HG02571 (cell line): ENCODE measurements around the gene CENPA.
A peak's percentile ranks its signal among the peaks of the same experiment; 100 is the strongest.
"Not testable (repeated sequence)": the region's sequence is repeated elsewhere in the genome, so short reads cannot be mapped to it uniquely, and the experiment has no call there.

Experiments
- ATAC-seq: cut with Tn5 transposase; IDR thresholded peaks from one replicate; pipeline ENCODE4 v1.9.1; 2021; ENCODE audit warnings: mild to moderate bottlenecking, moderate library complexity; ENCODE audit not compliant: unreplicated experiment

Gene CENPA

DNA sequence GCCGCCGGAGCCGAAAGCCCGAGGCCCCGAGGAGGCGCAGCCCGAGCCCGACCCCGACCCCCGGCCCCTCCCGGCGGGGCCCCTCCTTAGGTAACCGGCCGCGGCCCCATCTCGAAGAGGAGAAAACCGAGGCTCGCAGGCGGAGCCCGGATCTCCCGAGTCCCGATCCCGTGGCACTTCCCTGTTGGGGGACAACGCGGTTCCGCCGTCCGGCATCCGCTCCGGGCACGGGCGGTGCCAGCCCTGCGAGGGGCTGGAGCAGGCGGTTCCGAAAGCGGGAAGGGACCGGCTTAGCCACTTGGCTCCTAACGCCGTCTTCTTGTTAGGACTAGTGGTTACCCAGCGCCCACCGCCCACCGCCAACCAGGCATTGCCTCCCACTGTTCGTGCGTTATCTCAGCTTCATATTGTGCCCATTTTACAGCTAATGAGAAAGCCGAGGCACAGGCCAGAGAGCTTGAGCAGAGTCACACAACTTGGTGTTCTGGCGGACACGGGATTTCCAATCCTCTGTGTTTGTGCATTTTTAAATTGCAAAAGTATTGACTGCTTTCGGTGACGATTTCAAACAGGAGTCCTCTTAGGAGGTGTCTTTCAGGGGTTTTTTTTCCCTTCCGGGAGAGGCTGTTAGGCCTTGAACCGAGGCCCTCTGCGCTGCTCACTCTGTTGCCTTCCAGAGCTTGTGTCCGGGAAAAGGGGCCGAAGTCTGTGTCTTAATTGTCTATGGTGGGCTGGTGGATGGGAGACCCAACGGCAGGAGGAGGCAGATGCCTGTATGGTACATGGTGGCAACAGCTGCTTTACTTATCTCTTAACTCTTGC lies 562 bp downstream of the CENPA start:
- ATAC-seq = peak; percentile 5

DNA sequence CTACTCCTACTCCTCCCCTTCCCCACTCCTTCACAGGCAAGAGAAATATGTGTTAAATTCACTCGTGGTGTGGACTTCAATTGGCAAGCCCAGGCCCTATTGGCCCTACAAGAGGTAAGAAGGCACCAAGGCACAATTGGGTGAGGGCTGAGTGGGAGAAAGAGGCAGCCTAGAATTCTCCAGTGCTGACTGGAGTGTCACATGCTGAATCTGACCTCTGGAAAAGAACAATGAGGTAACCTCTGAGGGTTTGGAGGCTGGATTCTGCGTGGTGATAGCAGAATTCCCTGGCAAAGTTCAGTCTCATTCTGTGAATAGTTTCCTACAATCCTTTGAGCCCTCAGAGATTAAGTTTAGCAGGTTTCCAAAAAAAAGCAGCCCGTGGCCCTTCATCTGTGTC lies 6.9 kb downstream of the CENPA start:
- ATAC-seq = no peak

DNA sequence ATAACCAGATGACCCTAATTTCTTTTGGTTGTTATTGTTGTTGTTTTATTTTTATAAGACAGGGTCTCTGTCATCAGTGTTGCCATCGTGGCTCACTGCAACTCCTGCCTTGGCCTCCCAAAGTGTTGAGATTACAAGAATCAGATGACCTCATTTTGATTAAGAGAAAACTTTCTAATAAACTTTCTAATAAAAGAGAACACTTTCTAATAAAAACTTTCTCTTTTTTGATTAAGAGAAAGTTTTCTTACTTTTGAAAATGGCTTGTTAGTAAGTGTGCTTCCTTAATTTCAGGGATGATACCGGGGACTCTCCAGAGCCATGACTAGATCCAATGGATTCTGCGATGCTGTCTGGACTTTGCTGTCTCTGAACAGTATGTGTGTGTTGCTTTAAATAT lies 7.7 kb downstream of the CENPA start:
- ATAC-seq = no peak

DNA sequence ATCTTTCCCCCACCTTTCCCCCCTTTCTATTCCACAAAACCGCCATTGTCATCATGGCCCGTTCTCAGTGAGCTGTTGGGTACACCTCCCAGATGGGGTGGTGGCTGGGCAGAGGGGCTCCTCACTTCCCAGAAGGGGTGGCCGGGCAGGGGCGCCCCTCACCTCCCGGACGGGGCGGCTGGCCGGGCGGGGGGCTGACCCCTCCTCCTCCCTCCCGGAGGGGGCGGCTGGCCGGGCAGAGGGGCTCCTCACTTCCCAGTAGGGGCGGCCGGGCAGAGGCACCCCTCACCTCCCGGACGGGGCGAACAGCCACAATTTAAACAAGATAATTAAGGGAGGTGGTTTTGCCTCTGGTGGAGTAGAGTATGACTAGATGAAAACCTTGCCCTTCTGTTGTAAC lies 9.3 kb downstream of the CENPA start:
- ATAC-seq = not testable (repeated sequence)

DNA sequence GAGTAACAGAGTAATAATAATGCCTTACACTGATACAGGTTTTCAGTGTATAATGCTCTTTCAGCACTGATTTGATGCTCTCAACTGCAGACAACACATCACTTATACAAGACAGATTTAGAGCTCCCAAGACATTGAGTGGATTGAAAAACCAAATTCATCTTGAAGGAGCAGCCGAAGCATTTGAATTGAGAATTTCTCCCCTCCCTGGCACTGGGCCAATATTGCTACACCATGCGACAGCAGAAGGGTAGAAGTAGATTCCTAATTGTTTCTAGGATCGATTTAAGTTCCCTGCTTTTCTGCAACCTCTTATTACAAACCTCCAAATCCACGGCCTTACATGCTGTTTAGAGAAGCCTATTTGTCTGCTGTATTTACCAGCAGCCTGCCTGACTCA lies 15.5 kb downstream of the CENPA start:
- ATAC-seq = no peak

DNA sequence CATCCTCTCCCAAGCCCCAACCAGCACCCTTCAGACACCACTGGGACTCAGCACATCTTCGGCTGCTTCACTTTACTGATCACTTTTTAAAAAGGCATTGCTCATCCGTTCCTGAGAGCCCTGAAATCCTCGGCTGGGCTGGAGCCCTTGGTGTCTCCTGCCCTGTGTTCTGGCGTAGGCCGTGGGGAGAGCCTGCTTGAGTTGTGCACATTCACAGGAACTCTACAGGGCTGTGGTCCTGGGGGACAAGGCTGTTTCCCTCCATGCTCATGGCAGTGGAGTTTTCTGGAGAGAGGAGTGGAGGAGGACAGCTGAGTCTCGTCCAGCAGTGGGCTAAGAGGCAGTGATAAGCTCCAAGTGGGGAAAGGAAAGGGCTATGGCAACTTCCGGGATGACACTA lies 15.9 kb downstream of the CENPA start:
- ATAC-seq = no peak

DNA sequence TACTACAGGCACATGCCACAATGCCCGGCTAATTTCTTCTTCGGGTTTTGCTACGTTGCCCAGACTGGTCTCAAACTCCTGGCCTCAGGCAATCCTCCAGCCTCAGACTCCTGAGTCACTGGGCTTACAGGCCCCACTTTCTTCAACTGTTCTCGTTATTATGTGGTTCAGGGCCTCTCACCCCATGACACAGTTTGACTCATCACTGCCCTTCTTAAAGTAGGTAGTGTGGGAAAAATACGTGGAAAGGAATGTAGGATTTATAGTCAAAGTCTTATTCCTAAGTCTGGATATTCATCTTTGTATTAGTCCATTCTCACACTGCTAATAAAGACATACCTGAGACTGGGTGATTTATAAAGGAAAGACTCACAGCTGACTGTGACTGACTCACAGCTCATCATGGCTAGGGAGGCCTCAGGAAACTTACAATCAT lies 19.4 kb downstream of the CENPA start:
- ATAC-seq = no peak

DNA sequence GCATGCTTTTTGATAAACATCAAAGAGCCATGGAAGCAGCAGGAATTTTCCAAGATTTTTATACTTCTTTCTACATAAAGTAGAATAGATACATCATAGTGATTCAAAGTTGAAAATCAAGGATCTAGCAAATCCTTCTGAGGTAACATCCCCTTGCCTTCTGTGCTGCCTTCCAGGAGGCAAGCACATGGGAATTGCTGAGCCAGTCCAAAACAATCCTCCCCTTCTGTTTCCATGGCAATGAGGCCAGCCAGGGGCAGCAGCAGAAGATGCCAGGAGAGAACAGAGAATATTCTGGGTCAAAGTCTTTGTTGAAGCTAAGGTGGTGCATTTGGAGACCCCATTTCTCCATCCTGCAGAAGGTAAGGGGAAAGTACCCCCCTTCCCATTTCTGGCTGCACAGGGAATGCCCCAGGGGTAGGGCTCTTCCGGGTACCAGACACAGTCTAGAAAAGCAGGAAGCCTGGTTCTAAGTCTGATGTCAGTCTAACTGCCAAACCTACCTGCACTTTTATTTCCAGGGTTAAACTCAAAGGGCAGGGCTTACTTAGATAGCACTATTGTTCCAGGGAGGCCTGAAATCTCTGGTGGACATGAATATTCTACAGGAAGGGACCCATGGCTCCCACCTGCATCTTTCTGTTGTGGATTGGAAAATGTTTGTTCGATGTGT lies 22.1 kb downstream of the CENPA start:
- ATAC-seq = no peak

DNA sequence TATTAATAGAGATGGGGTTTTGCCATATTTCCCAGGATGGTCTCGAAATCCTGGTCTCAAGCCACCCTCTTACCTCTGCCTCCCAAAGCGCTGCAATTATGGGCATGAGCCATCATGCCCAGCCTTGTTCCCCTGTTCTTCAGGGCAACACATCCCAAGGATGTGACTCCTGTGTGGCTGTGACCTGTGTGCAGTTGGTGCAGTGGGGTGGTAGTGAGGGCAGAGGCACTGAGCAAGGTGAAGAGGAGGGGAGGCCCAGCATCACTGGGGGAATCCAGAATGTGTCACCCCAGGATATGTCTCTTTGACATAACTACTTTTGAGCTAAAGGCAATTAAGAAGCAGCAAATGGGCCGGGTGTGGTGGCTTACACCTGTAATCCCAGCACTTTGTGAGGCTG lies 23.4 kb downstream of the CENPA start:
- ATAC-seq = no peak

DNA sequence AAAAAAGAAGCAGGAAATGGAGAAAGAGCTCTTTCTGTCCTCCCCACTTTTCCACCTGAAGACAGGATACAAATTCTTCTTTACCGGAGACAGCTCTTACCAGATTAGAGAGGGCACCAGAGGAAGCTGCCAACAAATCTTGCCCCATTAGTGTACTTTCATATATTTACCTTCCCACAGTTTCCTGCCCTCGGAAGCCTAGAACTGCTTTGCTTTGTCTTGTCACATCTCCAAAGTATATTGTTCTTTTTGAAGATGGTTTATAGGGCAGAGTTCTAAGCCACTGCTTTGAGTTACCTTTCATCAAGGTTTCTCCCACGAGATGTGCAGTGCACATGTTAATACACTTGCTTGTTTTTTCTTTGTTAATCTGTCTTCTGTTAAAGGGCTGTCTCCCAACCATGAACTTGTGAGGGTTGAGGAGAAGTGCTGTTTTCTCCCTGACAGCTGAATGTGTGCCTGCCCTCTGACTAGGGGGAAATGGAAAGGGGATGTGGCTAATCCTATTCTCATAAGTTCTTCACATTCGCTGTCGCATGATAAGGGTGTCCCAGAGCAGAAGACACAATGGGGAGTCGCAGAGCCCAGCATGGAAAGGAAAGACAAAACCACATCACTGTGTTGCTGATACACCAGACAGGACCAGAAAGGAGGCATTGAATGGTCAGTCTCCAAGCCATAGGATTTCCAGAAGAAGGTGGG lies 24.2 kb downstream of the CENPA start:
- no peak for ATAC-seq

DNA sequence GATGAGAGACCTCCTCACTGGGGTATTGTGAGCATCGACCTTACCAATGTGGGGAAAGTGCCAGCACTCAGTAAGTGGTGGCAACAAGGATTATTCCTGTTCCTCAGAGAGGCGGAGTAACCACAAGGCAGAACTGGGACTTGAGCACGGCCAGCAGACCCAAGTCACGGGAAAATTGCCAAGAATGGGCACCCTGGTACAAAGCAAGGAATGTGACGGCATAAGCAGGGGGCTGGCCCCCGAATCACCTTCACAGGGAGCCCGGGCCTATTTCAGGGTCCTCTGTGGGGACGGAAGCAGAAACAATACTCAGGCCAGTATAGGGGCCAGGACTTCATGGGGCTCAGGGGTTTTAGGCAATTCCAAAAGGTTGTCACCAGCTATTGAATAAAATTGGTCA lies 25.4 kb downstream of the CENPA start:
- no peak for ATAC-seq

DNA sequence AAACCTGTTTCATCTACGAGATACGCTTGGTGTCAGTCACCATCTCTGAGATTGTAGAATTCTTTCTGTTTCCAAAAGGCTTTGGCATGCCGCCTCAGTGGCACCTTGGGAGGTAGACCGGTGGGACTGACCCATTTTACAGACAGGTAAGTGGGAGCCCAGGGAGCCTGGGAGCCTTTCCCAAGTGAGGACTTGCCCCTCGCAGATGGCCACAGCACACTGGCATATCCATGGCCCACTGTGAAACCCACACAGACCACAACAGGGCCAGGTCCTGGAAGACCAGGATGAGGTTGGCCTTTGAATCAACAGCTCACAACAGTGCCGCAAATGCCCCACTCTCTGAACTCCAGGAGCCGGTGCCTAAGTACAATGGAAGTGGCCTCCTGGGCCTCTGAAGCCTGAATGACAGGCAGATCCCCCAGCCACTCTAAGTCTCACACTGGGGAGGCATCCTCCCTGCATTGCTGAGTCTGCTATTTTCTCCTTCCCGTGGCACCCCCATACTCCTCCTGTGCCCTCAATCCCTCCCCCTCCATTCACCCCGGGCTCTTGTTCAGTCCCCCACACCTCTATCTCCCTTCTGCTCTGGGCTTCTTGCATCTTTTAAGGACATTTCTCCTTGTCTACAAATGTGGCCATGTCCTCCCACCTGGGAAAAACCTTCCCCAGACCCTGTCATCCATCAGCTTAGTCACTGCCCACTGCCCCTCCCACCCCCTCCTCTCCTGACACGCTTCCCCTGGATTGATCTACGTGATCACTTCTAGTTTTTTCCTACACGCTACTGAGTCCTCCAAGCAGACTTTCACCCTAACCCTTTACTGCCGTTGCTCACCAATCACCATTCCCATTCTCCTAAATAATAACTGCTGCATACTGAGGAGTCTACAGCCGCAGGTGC lies 26.2 kb downstream of the CENPA start:
- ATAC-seq = no peak

DNA sequence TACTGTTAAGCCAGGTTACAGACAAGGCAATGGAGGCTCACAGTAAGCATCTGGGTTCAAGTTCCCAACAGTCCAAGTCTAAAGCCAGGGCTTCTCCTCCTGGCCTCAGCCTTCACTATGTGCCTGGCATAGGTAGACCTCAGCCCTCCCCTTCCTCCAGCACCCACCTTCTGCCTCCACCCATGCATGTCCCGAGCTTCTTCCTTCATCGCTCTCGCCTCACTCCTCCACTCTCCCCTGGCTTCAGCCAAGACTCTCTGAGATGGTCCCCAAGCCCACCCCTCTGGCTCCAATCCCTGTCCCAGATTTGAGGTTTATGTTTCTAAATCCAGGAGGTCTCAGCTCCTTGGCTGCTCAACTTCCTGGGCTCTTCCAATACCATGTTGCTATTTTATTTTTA lies 26.9 kb downstream of the CENPA start:
- no peak for ATAC-seq

DNA sequence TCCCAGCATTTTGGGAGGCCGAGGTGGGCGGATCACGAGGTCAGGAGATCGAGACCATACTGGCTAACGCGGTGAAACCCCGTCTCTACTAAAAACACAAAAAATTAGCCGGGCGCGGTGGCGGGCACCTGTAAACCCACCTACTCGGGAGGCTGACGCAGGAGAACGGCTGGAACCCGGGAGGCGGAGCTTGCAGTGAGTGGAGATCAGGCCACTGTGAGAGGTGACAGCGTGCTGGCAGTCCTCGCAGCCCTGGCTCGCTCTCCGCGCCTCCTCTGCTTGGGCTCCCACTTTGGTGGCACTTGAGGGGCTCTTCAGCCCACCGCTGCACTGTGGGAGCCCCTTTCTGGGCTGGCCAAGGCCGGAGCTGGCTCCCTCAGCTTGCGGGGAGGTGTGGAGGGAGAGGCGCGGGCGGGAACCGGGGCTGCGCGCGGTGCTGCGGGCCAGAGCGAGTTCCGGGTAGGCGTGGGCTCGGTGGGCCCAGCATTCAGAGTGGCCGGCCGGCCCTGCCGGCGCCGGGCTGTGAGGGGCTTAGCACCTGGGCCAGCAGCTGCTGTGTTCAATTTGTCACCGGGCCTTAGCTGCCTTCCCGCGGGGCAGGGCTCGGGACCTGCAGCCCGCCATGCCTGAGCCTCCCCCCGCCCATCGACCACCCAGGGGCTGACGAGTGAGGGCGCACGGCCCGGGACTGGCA lies 28.4 kb downstream of the CENPA start:
- ATAC-seq = not testable (repeated sequence)

DNA sequence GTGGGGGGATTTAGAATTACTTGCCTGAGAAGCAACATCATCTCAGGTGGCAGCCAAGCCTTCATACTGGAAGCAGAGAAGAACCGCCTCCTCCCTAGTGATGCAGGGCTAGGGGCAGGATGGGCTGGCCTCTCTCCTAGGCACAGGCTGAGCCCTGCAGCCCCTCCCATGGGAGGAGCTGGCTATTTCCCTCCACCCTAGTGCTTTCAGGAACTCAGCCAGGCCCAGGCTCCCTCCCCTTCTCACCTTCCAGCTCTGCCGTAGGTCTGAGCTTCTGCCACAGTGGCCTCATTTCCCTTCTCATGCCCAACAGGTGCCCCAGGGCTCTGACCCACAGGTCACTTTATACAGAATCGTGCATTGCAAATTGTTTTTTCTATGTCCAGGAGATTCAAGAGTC lies 31.0 kb downstream of the CENPA start:
- no peak for ATAC-seq

DNA sequence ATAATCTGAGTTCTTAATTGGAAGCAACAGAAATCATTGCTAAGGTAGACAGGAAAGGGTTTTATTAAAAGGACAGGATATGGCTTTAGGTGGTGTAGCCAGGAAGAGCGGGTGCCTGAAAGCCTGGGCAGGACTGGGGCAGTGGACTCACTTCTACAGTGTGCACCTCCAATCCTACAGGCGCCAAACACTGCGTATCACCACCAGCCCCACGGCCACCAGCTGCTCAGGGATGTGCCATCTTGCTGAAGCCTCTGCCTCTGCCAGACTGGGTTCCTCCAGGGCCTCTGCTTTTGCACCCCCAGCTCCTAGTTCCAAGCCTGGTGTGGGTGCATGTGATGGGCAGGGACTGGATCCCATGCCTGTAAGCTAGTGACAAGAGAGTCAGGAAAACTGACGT lies 32.4 kb downstream of the CENPA start:
- ATAC-seq = no peak

DNA sequence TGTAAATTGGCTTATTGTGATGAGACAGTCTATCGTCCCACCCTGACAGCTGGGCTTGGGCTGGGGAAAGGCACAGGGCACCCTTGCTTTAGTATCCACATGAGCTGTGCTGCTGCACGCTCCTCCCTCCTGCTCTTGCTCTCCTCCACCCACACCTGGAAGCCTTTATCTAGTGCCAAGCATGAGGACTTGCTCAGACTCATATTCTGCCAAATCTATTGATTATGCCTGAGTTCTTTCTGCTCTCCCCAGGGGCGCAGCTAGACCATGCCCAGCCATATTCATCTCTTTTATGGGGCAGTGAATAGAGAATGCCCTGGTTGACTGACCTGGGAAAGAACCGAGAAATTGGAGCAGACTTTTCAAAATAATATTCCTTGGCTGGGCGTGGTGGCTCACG lies 33.1 kb downstream of the CENPA start:
- ATAC-seq = no peak

DNA sequence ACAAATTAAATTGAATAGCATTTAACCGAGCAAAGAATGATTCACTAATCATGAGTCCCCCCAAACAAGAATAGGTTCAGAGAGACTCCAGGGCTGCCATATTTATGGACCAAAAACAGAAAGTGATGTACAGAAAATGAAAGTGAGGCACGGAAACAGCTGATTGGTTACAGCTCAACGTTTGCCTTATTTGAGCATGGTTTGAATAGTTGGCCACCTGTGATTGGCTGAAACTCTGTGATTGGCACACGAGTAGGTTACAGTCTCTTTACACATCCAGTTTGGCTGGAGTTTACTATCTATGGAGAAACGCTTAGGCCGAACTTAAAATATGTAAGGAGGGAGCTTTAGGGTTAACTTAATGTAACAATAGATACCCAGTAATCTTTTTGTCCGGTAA lies 35.1 kb downstream of the CENPA start:
- ATAC-seq = no peak

DNA sequence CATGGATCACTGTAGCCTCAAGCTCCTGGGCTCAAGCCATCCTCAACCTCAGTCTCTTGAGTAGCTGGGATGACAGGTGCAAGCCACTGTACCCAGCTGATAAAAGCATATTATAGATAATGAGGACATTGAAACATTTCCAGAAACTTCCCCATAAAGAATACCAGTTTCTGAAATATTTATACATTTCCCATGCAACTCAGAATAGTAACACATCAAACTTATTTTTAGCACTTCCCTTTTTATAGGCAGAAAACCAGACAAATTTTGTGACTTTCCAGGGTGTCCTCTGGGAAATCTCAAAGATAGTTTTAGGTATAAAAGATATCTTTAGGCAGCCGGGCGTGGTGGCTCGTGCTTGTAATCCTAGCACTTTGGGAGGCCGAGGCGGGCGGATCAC lies 37.0 kb downstream of the CENPA start:
- no peak for ATAC-seq
